Liver (tissue), 3 donors: ENCODE data around the gene ERCC6L.

ENCODE experiments used
- FOXA1 ChIP-seq: IDR thresholded peaks from 2 replicates; pipeline ENCODE4 v1.6.1; 2016; ENCODE audit warnings: antibody characterized with exemption
- RAD21 ChIP-seq, 2 donors: IDR thresholded peaks; 2 replicates each; pipeline ENCODE4 v1.6.1; 2016; ENCODE audit warnings: antibody characterized with exemption in 2 of 2, mild to moderate bottlenecking in 2 of 2
- TAF1 ChIP-seq: conservative IDR thresholded peaks from 2 replicates; pipeline ENCODE4 v1.6.1; 2016; ENCODE audit warnings: antibody characterized with exemption, mild to moderate bottlenecking
- TF ChIP-seq, protein P1 (sequence below): fragments of 150-350 bp; IDR thresholded peaks from 2 replicates; pipeline ENCODE4 v1.5.1; 2017; ENCODE audit warnings: improper control_type of control experiment, low read depth, low read length; ENCODE audit not compliant: missing input control
- donor health status: healthy.
- donor health status: healthy.

DNA sequence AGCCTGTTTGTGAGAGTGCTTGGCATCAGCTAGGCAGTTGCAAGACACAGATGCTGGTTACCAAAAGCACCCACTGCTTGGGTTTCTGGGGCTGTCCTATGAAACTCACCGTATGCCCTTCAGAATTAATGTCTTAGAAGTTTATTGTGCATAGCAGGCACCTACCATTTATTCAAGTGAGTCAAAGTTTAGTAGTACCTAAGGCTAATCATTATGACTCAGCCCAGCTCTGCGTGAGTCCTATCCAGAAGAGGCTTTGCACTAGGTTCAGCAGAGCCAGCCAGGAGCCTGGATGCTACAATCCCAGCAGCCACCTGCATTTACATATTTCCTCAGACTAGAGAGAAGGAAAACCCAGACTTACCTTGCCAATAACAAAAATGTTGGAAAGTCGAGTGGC is 34.0 kb upstream of the ERCC6L start:
- TF ChIP-seq, protein P1, sequence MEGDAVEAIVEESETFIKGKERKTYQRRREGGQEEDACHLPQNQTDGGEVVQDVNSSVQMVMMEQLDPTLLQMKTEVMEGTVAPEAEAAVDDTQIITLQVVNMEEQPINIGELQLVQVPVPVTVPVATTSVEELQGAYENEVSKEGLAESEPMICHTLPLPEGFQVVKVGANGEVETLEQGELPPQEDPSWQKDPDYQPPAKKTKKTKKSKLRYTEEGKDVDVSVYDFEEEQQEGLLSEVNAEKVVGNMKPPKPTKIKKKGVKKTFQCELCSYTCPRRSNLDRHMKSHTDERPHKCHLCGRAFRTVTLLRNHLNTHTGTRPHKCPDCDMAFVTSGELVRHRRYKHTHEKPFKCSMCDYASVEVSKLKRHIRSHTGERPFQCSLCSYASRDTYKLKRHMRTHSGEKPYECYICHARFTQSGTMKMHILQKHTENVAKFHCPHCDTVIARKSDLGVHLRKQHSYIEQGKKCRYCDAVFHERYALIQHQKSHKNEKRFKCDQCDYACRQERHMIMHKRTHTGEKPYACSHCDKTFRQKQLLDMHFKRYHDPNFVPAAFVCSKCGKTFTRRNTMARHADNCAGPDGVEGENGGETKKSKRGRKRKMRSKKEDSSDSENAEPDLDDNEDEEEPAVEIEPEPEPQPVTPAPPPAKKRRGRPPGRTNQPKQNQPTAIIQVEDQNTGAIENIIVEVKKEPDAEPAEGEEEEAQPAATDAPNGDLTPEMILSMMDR: no peak
- TF ChIP-seq RAD21 (IDR thresholded peaks at IDR 0.05) (no peak), FOXA1 (no peak), TAF1 (no peak)
